Gastroesophageal sphincter (tissue), 4 donors: ENCODE results near the gene ITM2C. TPM values are rescaled to one million over a fixed set of nuclear protein-coding genes. Genes with fewer than 3 reads are reported as not detected.

Experiments
- ATAC-seq: fragments of 150-250 bp; one replicate; pipeline ENCODE4 v1.9.1; 2016; ENCODE audit warnings: mild to moderate bottlenecking, moderate library complexity
- H3K27ac ChIP-seq, 4 donors: fragments of 200-600 bp; sonication (generic) in 3 of 4; 1 replicate in 3 of 4; 2 replicates in 1 of 4; pipeline ENCODE4 v1.5.1; 2016 to 2019
- H3K27me3 ChIP-seq: fragments of 200-600 bp; sonication (generic); one replicate; pipeline ENCODE4 v1.5.1; 2019
- H3K36me3 ChIP-seq, 2 donors: fragments of 200-600 bp; sonication (generic); one replicate each; pipeline ENCODE4 v1.5.1; 2019; ENCODE audit warnings: control low read depth in 1 of 2
- H3K4me1 ChIP-seq, 3 donors: fragments of 200-600 bp; sonication (generic); 1 replicate in 2 of 3; 2 replicates in 1 of 3; pipeline ENCODE4 v1.5.1; 2016 to 2019; ENCODE audit warnings: control low read depth in 2 of 3
- H3K4me3 ChIP-seq, 2 donors: fragments of 200-600 bp; sonication (generic); one replicate each; pipeline ENCODE4 v1.5.1; 2019; ENCODE audit warnings: mild to moderate bottlenecking in 1 of 2, moderate library complexity in 1 of 2
- H3K9me3 ChIP-seq, 3 donors: fragments of 200-600 bp; sonication (generic); one replicate each; pipeline ENCODE4 v1.5.1; 2017 to 2019; ENCODE audit warnings: control low read depth in 2 of 3
- CTCF ChIP-seq, 4 experiments: fragments of 200-600 bp in 2 of 4; fragments of 450-650 bp in 2 of 4; sonication (generic) in 1 of 4; IDR thresholded peaks; one replicate each; pipeline ENCODE4 v1.5.1; 2017 to 2019; ENCODE audit warnings: antibody characterized with exemption in 4 of 4, mild to moderate bottlenecking in 2 of 4, moderate library complexity in 2 of 4
- EP300 ChIP-seq: sonication (generic); formaldehyde crosslinking; IDR thresholded peaks from one replicate; pipeline ENCODE4 v1.6.1; 2017; ENCODE audit warnings: antibody characterized with exemption, mild to moderate bottlenecking
- POLR2A ChIP-seq, 2 donors: fragments of 450-650 bp; IDR thresholded peaks; one replicate each; pipeline ENCODE4 v1.6.1; 2017; ENCODE audit warnings: antibody characterized with exemption in 2 of 2, mild to moderate bottlenecking in 2 of 2, moderate library complexity in 1 of 2
- POLR2AphosphoS5 ChIP-seq: sonication (generic); formaldehyde crosslinking; IDR thresholded peaks from one replicate; pipeline ENCODE4 v1.6.1; 2017; ENCODE audit warnings: antibody characterized with exemption
- WGBS, 2 donors: methylation state at CpG; one replicate each; pipeline ENCODE4 v1.1.5; 2018; ENCODE audit warnings: low coverage in 1 of 2; 5-methylcytosine and 5-hydroxymethylcytosine counted together
- total RNA-seq, 4 donors: library from RNA; depleted of rRNA; stranded (reverse); fragments of >200 nt; gene quantifications; one replicate each; pipeline ENCODE4 v1.1.0, GENCODE V29; 2016

The ITM2C gene
- total RNA-seq, 4 donors from 2014 or later: 70.2 to 141 (median 84.0) TPM

GRCh38 chr2:230821261-230821990 lies 43.3 kb upstream of the ITM2C start:
- H3K4me1 ChIP-seq: peaks cover 0 to 15% (median 2%) of the 10 kb centered on the region in 3 donors
- H3K9me3 ChIP-seq: no peaks in the 10 kb centered on the region
- H3K27ac ChIP-seq: no peak overlapping the region
- H3K27me3 ChIP-seq: peaks cover 3% of the 10 kb centered on the region
- ATAC-seq: no peak
- H3K36me3 ChIP-seq: peaks cover 0 to 38% of the 10 kb centered on the region in 2 donors
- TF ChIP-seq EP300 (no peak), POLR2AphosphoS5 (no peak), CTCF (IDR thresholded peaks at IDR 0.05) (no peak), POLR2A (IDR thresholded peaks at IDR 0.05) (no peak)
- H3K4me3 ChIP-seq: no peak overlapping the region
- WGBS, 2 donors: 62 to 79% methylated on average over 10 to 12 of the region's 18 CpGs

DNA sequence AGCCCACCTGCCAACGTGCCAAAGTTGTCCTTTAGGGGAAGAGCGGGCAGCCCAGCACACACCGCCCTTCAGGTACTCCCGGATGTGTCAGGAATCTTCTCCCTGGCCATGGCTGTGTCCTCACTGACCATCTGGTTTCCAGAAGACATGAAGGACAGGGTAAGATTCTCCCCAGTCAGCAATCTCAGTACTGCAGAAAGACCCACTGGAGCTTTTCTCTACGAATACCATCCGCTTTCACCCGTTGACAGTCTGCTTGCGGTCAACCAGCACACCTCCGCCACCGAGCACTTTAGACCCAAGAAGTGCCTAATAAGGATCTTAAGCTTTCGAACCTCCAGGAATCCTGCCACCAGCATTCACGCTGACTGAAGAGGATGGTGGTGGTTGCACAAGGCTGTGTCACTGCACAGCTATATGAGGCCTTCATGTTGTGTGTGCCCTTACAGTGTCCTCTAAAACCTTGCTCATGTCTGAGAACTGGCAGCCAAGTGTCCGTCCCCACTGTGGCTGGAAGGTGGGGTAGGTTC lies 42.7 kb upstream of the ITM2C start:
- Histone ChIP-seq H3K9me3 (no peaks in the 10 kb centered on the region), H3K4me3 (no peak overlapping the region), H3K36me3 (peaks cover 0 to 35% of the 10 kb centered on the region in 2 donors), H3K4me1 (peaks cover 0 to 10% (median 2%) of the 10 kb centered on the region in 3 donors), H3K27me3 (peaks cover 10% of the 10 kb centered on the region), H3K27ac (no peak overlapping the region)
- 86 to 98% methylated on average over 2 to 5 of the region's 13 CpGs for WGBS, 2 donors
- ATAC-seq: no peak
- TF ChIP-seq CTCF (IDR thresholded peaks at IDR 0.05) (no peak), EP300 (no peak), POLR2A (IDR thresholded peaks at IDR 0.05) (no peak), POLR2AphosphoS5 (no peak)

GRCh38 chr2:230823264-230823964 lies 41.3 kb upstream of the ITM2C start:
- TF ChIP-seq POLR2A (IDR thresholded peaks at IDR 0.05) (no peak), POLR2AphosphoS5 (no peak), EP300 (no peak), CTCF (IDR thresholded peaks at IDR 0.05) (no peak)
- peaks cover 23% of the 10 kb centered on the region for H3K27me3 ChIP-seq
- WGBS, 2 donors: 59 to 75% methylated on average over 3 to 6 of the region's 10 CpGs
- H3K27ac ChIP-seq: no peak overlapping the region
- H3K4me1 ChIP-seq: peaks cover 0 to 18% (median 8%) of the 10 kb centered on the region in 3 donors
- no peak for ATAC-seq
- peaks cover 0 to 21% of the 10 kb centered on the region in 2 donors for H3K36me3 ChIP-seq
- H3K4me3 ChIP-seq: no peak overlapping the region
- H3K9me3 ChIP-seq: no peaks in the 10 kb centered on the region

DNA sequence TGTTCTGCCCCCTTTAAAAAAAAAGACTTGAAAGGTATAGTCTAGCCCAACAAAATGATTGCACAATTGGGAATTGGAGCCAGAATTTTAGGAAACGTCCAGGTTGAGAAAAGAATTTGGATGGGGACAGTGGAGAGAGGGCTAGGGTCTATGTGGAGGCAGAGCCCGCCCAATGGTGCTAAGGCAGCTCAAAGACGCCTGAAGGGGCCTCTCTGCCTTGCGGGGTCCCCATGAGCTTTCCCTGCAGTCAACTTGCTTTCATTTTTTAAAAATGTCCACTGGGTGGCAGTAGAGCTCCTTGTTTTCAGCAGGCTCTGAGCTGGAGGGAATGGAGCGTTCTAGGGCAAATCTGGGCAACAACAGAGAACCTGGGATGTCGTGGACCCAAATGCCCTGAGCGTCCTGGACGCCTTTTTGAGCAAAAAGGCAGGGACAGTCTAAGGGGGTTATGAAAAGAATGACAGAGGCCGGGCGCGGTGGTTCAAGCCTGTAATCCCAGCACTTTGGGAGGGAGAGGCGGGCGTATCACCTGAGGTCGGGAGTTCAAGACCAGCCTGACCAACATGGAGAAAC lies 40.2 kb upstream of the ITM2C start:
- Histone ChIP-seq H3K36me3 (peaks cover 0 to 10% of the 10 kb centered on the region in 2 donors), H3K27ac (no peak overlapping the region), H3K4me1 (peaks cover 0 to 23% (median 10%) of the 10 kb centered on the region in 3 donors), H3K9me3 (no peaks in the 10 kb centered on the region), H3K27me3 (peaks cover 34% of the 10 kb centered on the region), H3K4me3 (peak overlapping the region in 1 of 2 donors; percentile 41)
- ATAC-seq: peak; percentile 81
- whole genome bisulfite sequencing, 2 donors: 0 to 12% methylated on average over 4 to 5 of the region's 14 CpGs
- TF ChIP-seq CTCF (IDR thresholded peaks at IDR 0.05) (peak; percentile 51 to 77 (median 74)), EP300 (no peak), POLR2AphosphoS5 (no peak), POLR2A (IDR thresholded peaks at IDR 0.05) (no peak)
